ENCODE results near the gene TMBIM6.
"Not testable (repeated sequence)": the region's sequence is repeated elsewhere in the genome, so short reads cannot be mapped to it uniquely, and the experiment has no call there.

The TMBIM6 gene

GRCh38 chr12:49730050-49730449, 11.3 kb upstream of the TMBIM6 start:
- no peak for DNase-seq

DNA sequence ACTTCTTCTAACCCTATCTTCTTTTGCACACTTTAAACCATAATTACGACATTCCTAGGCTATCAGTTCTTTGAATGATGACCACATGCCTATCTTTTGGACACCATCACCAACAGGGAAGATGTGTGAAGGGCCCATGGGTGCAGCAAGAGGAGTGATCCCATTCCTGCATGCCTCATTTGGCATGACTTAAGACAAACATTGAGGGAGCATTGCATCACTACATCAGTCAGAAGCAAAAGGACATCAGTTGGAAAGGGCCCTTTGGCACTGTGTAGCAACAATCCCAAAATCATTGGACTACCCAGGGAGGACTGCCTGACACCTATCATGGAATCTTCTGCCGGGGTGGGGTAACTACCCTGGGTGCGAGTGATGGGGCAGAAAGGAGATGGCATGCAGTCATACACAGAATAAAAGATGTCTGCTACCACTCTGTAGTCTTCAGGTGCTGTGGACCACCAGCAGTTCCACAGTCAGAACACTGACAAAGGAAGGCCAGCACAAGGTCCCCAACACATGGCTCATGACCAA, 10.7 kb upstream of the TMBIM6 start:
- DNase-seq, result no peak

- DNase-seq, result no peak
Observed at GRCh38 chr12:49733219-49734017, 7.9 kb upstream of the TMBIM6 start.

- DNase-seq, result not testable (repeated sequence)
Observed at GRCh38 chr12:49734900-49735299, 6.5 kb upstream of the TMBIM6 start.

- not testable (repeated sequence) for DNase-seq
Observed at GRCh38 chr12:49738721-49739120, 2.6 kb upstream of the TMBIM6 start.

- DNase-seq, result not testable (repeated sequence)
Observed at GRCh38 chr12:49740277-49740676, 1.1 kb upstream of the TMBIM6 start.

GRCh38 chr12:49741882-49742620, 694 bp downstream of the TMBIM6 start:
- DNase-seq, result peak; percentile 82 to 85

DNA sequence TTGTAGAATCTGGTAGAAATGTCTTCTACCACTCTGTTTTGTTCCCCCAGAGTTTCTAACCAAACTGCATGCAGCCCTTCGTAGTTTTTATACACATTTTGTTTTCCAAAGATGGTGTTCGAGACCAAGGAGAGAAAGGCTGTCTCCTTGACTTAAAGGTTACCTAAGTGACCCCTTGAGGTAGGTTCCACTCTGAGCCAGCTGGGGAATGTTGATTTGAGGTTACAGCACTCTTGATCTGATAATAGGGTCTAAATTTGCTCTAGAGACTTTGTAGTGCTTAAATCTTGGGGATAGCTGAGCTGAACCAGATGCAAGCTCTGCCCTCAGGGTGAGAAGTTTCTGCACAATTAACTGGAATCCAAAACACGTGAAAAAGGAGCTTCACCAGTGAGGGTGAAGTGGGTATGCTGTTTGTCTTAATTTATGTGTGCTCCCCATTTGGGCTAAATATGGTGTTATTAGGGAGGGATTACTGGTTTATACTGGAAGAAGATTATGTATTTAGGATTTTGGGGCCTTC, 3.1 kb downstream of the TMBIM6 start:
- no peak for DNase-seq

GRCh38 chr12:49748306-49748705, 6.9 kb downstream of the TMBIM6 start:
- no peak for DNase-seq

DNA sequence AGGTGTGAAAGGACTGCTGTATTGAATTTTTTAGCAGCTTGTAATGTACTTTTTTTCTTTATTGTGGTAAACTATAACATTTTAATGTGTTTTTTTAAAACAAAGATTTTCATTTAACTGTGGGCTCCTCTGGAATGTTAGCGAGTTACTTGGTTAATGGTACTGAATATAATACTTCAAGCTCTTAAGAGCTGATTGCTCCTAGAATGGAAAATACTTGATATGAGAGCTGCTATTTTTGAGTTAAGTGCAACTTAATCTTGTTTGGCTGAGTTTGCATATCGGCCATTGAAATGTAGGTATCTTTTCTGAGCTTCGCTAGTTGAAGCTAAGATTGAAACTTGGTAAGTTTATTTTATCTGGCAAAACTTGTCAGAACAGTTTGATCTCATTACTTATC, 7.4 kb downstream of the TMBIM6 start:
- no peak for DNase-seq

DNA sequence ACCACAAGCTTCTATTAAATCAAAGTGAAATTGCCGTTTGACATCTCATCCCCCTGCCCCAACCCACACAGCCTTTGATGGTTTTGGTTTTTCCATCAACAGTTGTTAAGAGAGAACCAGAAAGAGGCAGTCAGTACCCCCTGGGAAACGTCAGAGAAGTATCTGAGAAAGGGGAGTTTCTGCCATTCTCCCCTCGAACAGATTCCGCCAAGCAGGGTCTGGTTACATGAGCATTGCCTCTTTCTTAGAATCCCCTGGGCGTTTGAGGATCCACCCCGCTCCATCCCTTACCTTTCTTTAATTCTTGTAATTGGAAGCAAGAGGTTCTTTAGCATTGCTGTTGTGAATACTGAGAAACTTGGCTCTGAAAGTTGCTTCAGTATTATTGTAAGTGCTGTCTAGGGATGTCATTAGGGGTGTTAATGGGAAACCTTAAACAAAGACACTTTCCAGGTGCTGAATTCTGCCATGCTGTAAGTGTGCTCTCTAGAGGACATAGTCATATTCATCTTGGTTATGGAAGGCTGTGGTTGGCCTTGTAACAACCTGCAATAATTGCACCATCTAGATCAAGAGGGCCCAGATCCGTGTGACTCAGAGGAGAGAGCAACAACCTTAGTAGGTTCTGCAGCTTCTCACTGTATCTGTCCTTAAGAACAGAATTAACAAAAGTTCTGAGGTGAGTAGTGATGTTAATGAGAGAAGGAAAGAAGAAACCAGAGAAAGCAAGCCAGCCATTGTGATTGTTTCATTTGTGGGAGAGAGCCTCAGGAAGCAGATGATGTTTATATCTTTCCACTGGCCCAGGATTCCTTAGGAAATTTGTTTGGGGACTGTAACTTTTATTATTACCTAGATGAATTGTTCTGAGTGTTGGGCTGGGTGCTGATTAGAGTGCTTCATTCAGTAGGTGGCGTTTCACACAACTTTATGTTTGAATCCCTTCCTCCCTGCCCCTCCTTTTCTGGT, 9.0 kb downstream of the TMBIM6 start:
- DNase-seq, result peak; percentile 20 to 23

GRCh38 chr12:49750996-49751393, 9.6 kb downstream of the TMBIM6 start:
- DNase-seq, result no peak

GRCh38 chr12:49761677-49762467, 20.5 kb downstream of the TMBIM6 start:
- DNase-seq, result peak in 1 of 2 experiments; percentile 8

- DNase-seq, result peak in 1 of 2 experiments; percentile 26
Observed at GRCh38 chr12:49762468-49762847, 21.1 kb downstream of the TMBIM6 start.

DNA sequence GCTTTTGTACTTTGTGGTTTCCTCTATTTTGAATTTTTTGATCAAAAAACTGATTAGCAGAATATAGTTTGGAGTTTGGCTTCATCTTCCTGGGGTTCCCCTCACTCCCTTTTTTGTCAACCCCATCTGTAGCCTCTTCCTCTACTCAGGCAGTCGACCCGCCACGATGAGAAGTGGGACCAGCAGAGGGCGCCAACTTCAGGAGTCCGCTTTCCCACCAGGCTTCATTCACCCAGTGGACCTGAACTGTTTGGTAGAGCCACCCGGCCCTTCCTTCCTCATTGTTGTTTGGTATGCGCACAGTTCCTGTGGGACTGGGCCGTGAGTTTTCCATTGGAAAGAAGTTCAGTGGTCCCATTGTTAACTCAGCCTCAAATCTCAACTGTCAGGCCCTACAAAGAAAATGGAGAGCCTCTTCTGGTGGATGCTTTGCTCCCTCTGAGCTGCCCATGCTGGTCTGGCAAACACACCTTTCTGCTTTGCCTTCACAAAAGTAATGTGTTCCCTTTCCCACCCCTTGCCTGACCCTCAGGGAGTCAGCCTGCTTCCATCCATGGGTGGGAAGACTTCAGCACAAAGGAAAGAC, 21.7 kb downstream of the TMBIM6 start:
- DNase-seq, result peak; percentile 72

DNA sequence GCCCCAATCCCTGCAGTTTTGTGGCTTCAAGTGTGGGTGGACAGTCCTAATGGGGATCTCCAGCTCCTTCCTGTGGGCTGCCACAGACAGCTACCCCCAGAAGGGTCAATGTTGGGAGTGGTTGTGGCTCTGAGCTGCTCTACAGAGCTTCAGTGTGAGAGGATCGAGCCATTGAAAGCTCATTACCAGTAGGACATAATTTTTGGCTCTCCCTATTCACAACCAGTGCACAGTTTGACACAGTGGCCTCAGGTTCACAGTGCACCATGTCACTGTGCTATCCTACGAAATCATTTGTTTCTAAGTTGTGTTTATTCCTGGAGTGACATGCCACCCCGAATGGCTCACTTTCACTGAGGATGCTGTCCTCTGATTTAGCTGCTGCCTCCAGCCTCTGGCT, 22.8 kb downstream of the TMBIM6 start:
- no peak for DNase-seq

DNA sequence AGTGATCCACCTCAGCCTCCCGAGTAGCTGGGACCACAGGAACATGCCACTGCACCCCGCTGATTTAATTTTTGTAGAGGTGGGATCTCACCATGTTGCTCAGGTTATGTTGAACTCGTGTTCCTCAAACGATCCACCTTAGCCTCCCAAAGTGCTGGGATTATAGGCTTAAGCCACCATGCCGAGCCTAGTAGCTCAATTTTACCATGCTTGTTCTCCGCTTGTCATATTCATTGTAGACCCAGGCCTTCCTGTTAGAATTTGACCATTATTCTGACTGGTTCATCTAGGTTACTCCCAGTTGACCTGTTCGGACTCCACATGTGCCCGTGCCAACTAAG, 24.7 kb downstream of the TMBIM6 start:
- DNase-seq, result no peak

- DNase-seq, result no peak
Observed at GRCh38 chr12:49767333-49767732, 26.0 kb downstream of the TMBIM6 start.

DNA sequence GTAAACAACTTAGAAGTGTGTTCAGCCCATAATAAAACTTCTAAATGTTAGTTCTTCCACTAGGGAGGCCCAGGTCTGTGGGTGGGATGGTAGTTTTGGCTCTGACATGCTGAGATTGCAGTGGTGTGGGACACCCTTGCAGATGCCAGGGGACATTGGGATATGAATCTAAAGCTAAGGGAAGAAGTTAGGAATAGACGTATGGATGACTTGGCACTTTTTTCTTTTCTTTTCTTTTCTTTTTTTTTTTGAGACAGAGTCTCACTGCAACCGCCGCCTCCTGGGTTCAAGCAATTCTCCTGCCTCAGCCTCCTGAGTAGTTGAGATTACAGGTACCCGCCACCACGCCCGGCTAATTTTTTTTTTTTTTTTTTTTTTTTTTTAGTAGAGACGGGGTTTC, 31.7 kb downstream of the TMBIM6 start:
- not testable (repeated sequence) for DNase-seq

GRCh38 chr12:49776413-49776812, 35.1 kb downstream of the TMBIM6 start:
- peak; percentile 72 to 76 for DNase-seq

GRCh38 chr12:49776858-49777257, 35.5 kb downstream of the TMBIM6 start:
- no peak for DNase-seq

Measured in Kasumi-1 (cell line).